OCI-LY3 (cell line): Measurements from ENCODE around the gene PSG5.
"Not testable (repeated sequence)": the region's sequence is repeated elsewhere in the genome, so short reads cannot be mapped to it uniquely, and the experiment has no call there.

Source experiments
- H2AFZ ChIP-seq: fragments of 200-600, 300-600 bp; shearing (Covaris generic); 2 replicates; pipeline ENCODE4 v1.6.0; 2014; ENCODE audit warnings: antibody characterized with exemption, low read depth, low read length
- H3K27ac ChIP-seq: fragments of 200-600, 300-600 bp; sonication (generic); 2 replicates; pipeline ENCODE4 v1.5.1; 2014; ENCODE audit warnings: mild to moderate bottlenecking, low read length, moderate library complexity, mixed read lengths
- H3K27me3 ChIP-seq: fragments of 200-600, 300-600 bp; sonication (generic); 2 replicates; pipeline ENCODE4 v1.6.1; 2014; ENCODE audit warnings: low read depth, low read length, mixed read lengths
- H3K36me3 ChIP-seq: fragments of 200-600, 300-600 bp; sonication (generic); replicated peaks from 2 replicates; pipeline ENCODE3; 2014; ENCODE audit warnings: low read depth, low read length, mixed read lengths
- H3K4me1 ChIP-seq: fragments of 300-600, 200-600 bp; sonication (generic); 2 replicates; pipeline ENCODE4 v1.6.1; 2014; ENCODE audit warnings: low read length, mixed read lengths
- H3K4me2 ChIP-seq: fragments of 200-600, 300-600 bp; sonication (generic); 2 replicates; pipeline ENCODE4 v1.6.1; 2014; ENCODE audit warnings: low read length, mixed read lengths
- H3K4me3 ChIP-seq: fragments of 300-600, 200-600 bp; sonication (generic); 2 replicates; pipeline ENCODE4 v1.5.1; 2014; ENCODE audit warnings: antibody characterized with exemption, mild to moderate bottlenecking, low read length, moderate library complexity
- H3K79me2 ChIP-seq: fragments of 300-600, 200-600 bp; shearing (Covaris generic); 2 replicates; pipeline ENCODE4 v1.6.1; 2014; ENCODE audit warnings: mild to moderate bottlenecking, low read length, mixed read lengths
- H3K9ac ChIP-seq: fragments of 300-600, 200-600 bp; shearing (Covaris generic); 2 replicates; pipeline ENCODE4 v1.6.0; 2014; ENCODE audit warnings: mild to moderate bottlenecking, low read length, moderate library complexity
- H3K9me3 ChIP-seq: fragments of 200-600, 300-600 bp; shearing (Covaris generic); 2 replicates; pipeline ENCODE4 v1.6.1; 2014; ENCODE audit warnings: low read length, mixed read lengths; ENCODE audit not compliant: insufficient read depth
- H4K20me1 ChIP-seq: fragments of 200-600, 300-600 bp; sonication (generic); 2 replicates; pipeline ENCODE4 v1.6.1; 2016; ENCODE audit warnings: low read length, mixed read lengths; ENCODE audit not compliant: insufficient read depth
- CTCF ChIP-seq: fragments of 200-600, 300-600 bp; sonication (generic); IDR thresholded peaks from 2 replicates; pipeline ENCODE4 v1.5.1; 2014; ENCODE audit warnings: antibody characterized with exemption, low read length, low read depth

Gene PSG5

GRCh38 chr19:43192381-43193155 is 6.2 kb upstream of the PSG5 start:
- not testable (repeated sequence) for H3K27ac ChIP-seq, H3K36me3 ChIP-seq, H3K9me3 ChIP-seq, H2AFZ ChIP-seq, H3K79me2 ChIP-seq, H4K20me1 ChIP-seq, H3K4me2 ChIP-seq, H3K4me3 ChIP-seq, H3K9ac ChIP-seq, H3K4me1 ChIP-seq, H3K27me3 ChIP-seq

DNA sequence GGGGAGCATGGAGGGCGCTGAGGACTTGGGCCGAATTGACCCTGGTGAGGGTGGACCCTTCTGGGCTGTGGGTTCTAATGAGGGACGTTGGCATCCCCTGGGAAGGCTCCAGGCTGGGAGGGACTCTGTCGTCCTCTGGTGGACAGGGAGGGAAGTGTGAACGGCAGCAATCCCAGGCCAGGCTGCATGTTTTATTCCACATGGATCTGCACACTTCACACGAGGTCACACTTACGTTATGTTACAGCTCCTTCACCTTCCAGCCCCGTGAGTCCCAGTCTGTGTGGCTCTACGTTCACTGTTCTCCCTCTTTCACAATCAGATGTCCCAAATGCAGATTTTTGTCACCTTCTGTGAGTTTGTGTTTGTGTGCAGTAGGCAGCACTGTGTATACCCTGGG is 1.8 kb upstream of the PSG5 start:
- H3K27ac ChIP-seq, H3K9ac ChIP-seq, H3K4me2 ChIP-seq, H3K36me3 ChIP-seq, H3K4me1 ChIP-seq, H3K79me2 ChIP-seq, H3K27me3 ChIP-seq, H3K4me3 ChIP-seq, H3K9me3 ChIP-seq, H2AFZ ChIP-seq, H4K20me1 ChIP-seq: not testable (repeated sequence)
- peak; percentile 31; the same call in 1 of the 2 replicates for TF ChIP-seq CTCF

DNA sequence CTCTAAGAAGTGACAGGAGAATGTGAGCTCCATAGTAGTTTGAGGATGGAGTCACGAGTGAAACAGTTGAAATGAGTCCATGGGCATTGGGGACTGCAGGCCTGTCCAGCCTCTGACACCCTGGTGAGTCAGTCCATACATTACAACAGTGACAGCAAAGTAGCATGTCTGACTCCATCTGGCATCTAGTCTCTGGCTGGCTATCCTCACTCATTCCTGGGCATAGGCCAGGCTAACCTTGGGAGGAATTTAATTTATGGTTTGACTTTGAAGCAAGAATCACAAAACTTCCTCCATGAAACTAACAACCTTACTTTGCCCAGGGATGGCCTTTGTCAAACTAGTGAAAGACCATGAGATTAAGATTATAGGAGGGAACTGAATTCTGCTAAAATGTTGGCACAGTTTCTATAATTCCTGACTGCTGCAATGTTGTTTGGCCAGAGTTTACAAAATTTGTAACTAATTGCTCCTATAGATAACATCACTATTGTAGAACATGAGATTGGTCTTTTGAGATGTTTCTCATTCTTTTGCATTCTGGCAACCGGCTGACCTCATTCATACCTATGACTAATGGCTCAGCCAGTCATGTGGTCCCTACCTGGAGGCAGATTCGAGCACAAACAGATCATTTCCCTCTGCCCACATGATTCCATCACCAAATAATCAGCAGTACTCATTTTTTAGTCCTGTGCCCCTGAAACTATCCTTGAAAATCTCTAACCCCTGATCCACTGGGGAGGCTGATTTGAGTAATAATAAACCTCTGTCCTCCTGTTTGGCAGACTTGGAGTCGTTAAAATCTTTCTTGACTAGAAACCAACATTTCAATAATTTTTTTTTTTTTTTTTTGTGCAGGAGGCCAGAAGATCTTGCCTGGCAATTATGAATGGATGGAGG is 4.2 kb downstream of the PSG5 start:
- H3K4me1 ChIP-seq, H3K79me2 ChIP-seq, H4K20me1 ChIP-seq, H3K4me3 ChIP-seq, H2AFZ ChIP-seq, H3K36me3 ChIP-seq, H3K27me3 ChIP-seq, H3K9ac ChIP-seq, H3K27ac ChIP-seq, H3K4me2 ChIP-seq, H3K9me3 ChIP-seq: not testable (repeated sequence)

GRCh38 chr19:43179569-43180147 is 6.7 kb downstream of the PSG5 start:
- not testable (repeated sequence) for H3K27ac ChIP-seq, H3K4me2 ChIP-seq, H3K79me2 ChIP-seq, H3K4me3 ChIP-seq, H3K4me1 ChIP-seq, H3K9ac ChIP-seq, H2AFZ ChIP-seq, H4K20me1 ChIP-seq, H3K9me3 ChIP-seq, H3K27me3 ChIP-seq, H3K36me3 ChIP-seq
- peak; percentile 39; the same call in 1 of the 2 replicates for TF ChIP-seq CTCF

DNA sequence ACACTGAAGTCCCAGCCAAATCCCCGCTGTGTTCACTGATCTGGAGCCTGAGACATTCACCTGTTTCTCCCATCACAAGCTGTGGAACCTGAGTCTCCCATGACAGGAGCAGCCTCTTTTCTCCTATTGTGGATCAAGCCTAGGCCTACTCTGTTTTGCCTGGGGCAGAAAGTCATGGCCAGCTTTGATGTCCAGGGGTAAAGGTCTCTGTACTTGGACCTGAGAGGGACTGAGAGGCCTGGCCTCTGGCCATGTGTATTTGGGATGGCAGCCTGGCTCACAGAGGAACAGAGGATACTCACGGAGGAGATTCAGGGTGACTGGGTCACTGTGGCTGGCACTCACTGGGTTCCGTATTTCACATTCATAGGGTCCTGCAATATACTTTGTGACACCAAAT is 7.8 kb downstream of the PSG5 start:
- H3K36me3 ChIP-seq, H4K20me1 ChIP-seq, H3K4me1 ChIP-seq, H3K4me2 ChIP-seq, H3K27me3 ChIP-seq, H3K4me3 ChIP-seq, H3K9me3 ChIP-seq, H3K9ac ChIP-seq, H2AFZ ChIP-seq, H3K27ac ChIP-seq, H3K79me2 ChIP-seq: not testable (repeated sequence)

DNA sequence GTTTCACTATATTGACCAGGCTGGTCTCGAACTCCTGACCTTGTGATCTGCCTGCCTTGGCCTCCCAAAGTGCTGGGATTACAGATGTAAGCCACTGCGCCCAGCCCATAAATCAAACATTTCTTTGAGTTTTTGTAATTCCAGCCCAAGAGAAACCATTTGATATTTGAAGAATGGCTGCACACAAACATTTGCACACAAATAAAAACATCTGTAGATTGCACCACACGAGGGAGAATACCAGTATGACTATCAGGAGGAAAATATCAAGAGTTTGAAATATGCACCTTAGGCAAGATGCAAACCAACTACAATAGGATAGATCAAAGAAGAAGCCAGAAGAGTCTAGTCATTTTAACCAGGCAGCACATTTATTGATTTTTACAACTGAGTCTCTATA is 20.4 kb downstream of the PSG5 start:
- not testable (repeated sequence) for H3K79me2 ChIP-seq, H3K9ac ChIP-seq, H3K36me3 ChIP-seq

GRCh38 chr19:43163135-43163534 is 23.2 kb downstream of the PSG5 start:
- not testable (repeated sequence) for H3K27me3 ChIP-seq, H3K4me3 ChIP-seq, H3K79me2 ChIP-seq, H4K20me1 ChIP-seq, H3K27ac ChIP-seq, H3K4me2 ChIP-seq, H3K9me3 ChIP-seq, H3K9ac ChIP-seq, H2AFZ ChIP-seq, H3K36me3 ChIP-seq, H3K4me1 ChIP-seq

More for the DNA sequence above, 20.4 kb downstream of the PSG5 start:
- not testable (repeated sequence) for H3K4me2 ChIP-seq, H3K4me1 ChIP-seq, H3K9me3 ChIP-seq, H4K20me1 ChIP-seq, H3K27ac ChIP-seq, H3K4me3 ChIP-seq, H3K27me3 ChIP-seq, H2AFZ ChIP-seq

DNA sequence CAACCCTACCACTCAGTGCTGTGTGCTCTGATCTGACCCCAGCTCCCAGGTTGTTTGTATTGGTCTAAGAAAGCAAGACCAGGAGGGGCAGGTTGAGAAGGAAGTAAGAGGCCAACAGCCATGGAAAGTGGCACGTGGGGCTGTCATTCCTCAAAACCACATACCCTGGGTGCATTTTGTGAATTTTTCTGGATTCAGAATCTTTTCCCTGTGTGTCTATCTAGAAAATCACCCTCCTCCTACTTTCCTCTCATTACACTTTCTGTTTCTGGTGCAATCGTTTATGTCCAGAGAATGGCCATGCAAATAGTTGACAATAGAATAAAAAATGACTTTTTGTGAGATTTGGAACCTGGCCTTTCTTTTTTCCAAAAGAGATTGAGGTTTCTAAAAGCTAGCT is 24.1 kb downstream of the PSG5 start:
- H3K9ac ChIP-seq, H3K27ac ChIP-seq, H3K36me3 ChIP-seq, H3K4me3 ChIP-seq, H3K27me3 ChIP-seq, H2AFZ ChIP-seq, H3K4me2 ChIP-seq, H3K4me1 ChIP-seq, H3K9me3 ChIP-seq, H4K20me1 ChIP-seq, H3K79me2 ChIP-seq: not testable (repeated sequence)
